H1 (cell line): ENCODE data around the gene IL2RA. TPM values are rescaled to one million over a fixed set of nuclear protein-coding genes. Genes with fewer than 3 reads are reported as not detected.

ENCODE experiments used
- polyA plus RNA-seq, 7 experiments: library from polyadenylated mRNA; depleted of rRNA in 3 of 7; stranded (reverse) in 5 of 7; unstranded in 2 of 7; fragments of >200 nt in 5 of 7; fragments of 200-250 nt in 2 of 7; gene quantifications; 1 replicate in 5 of 7; 2 replicates in 1 of 7; 4 replicates in 1 of 7; pipeline versions ENCODE4 v1.2.1 to v1.2.3, GENCODE V29; 2011 to 2013; ENCODE audit warnings: missing spikeins in 2 of 7, mixed read lengths in 2 of 7
- total RNA-seq: library from RNA; stranded (reverse); fragmentation: NEBNext Ultra II Directional; extraction: Animal tissue kit (Norgen Biotek cat#: 25700); gene quantifications from 2 replicates; pipeline ENCODE4 v1.2.1, GENCODE V29; 2021
- TF ChIP-seq, protein P1 (sequence below): fragments of 300-600 bp; sonication (generic); IDR thresholded peaks from 2 replicates; pipeline ENCODE4 v1.7.1; 2012; ENCODE audit warnings: low read length, moderate library complexity, mild to moderate bottlenecking, inconsistent platforms; ENCODE audit not compliant: insufficient replicate concordance

The IL2RA gene
- total and polyA plus RNA-seq, 2 of the 8 experiments (the other 6 are each of a cell fraction or from before 2014, with no cell fraction given) = not detected

- TF ChIP-seq, protein P1, sequence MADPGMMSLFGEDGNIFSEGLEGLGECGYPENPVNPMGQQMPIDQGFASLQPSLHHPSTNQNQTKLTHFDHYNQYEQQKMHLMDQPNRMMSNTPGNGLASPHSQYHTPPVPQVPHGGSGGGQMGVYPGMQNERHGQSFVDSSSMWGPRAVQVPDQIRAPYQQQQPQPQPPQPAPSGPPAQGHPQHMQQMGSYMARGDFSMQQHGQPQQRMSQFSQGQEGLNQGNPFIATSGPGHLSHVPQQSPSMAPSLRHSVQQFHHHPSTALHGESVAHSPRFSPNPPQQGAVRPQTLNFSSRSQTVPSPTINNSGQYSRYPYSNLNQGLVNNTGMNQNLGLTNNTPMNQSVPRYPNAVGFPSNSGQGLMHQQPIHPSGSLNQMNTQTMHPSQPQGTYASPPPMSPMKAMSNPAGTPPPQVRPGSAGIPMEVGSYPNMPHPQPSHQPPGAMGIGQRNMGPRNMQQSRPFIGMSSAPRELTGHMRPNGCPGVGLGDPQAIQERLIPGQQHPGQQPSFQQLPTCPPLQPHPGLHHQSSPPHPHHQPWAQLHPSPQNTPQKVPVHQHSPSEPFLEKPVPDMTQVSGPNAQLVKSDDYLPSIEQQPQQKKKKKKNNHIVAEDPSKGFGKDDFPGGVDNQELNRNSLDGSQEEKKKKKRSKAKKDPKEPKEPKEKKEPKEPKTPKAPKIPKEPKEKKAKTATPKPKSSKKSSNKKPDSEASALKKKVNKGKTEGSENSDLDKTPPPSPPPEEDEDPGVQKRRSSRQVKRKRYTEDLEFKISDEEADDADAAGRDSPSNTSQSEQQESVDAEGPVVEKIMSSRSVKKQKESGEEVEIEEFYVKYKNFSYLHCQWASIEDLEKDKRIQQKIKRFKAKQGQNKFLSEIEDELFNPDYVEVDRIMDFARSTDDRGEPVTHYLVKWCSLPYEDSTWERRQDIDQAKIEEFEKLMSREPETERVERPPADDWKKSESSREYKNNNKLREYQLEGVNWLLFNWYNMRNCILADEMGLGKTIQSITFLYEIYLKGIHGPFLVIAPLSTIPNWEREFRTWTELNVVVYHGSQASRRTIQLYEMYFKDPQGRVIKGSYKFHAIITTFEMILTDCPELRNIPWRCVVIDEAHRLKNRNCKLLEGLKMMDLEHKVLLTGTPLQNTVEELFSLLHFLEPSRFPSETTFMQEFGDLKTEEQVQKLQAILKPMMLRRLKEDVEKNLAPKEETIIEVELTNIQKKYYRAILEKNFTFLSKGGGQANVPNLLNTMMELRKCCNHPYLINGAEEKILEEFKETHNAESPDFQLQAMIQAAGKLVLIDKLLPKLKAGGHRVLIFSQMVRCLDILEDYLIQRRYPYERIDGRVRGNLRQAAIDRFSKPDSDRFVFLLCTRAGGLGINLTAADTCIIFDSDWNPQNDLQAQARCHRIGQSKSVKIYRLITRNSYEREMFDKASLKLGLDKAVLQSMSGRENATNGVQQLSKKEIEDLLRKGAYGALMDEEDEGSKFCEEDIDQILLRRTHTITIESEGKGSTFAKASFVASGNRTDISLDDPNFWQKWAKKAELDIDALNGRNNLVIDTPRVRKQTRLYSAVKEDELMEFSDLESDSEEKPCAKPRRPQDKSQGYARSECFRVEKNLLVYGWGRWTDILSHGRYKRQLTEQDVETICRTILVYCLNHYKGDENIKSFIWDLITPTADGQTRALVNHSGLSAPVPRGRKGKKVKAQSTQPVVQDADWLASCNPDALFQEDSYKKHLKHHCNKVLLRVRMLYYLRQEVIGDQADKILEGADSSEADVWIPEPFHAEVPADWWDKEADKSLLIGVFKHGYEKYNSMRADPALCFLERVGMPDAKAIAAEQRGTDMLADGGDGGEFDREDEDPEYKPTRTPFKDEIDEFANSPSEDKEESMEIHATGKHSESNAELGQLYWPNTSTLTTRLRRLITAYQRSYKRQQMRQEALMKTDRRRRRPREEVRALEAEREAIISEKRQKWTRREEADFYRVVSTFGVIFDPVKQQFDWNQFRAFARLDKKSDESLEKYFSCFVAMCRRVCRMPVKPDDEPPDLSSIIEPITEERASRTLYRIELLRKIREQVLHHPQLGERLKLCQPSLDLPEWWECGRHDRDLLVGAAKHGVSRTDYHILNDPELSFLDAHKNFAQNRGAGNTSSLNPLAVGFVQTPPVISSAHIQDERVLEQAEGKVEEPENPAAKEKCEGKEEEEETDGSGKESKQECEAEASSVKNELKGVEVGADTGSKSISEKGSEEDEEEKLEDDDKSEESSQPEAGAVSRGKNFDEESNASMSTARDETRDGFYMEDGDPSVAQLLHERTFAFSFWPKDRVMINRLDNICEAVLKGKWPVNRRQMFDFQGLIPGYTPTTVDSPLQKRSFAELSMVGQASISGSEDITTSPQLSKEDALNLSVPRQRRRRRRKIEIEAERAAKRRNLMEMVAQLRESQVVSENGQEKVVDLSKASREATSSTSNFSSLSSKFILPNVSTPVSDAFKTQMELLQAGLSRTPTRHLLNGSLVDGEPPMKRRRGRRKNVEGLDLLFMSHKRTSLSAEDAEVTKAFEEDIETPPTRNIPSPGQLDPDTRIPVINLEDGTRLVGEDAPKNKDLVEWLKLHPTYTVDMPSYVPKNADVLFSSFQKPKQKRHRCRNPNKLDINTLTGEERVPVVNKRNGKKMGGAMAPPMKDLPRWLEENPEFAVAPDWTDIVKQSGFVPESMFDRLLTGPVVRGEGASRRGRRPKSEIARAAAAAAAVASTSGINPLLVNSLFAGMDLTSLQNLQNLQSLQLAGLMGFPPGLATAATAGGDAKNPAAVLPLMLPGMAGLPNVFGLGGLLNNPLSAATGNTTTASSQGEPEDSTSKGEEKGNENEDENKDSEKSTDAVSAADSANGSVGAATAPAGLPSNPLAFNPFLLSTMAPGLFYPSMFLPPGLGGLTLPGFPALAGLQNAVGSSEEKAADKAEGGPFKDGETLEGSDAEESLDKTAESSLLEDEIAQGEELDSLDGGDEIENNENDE = no peak
These were observed 5.3 kb upstream of the IL2RA start (continued) for GRCh38 chr10:6067457-6067856.
